Activated B cell treated with CpG ODN at 0.5 μM for 24 hours (primary cell): ENCODE data around the gene FAM9C. TPM values are rescaled to one million over a fixed set of nuclear protein-coding genes. Genes with fewer than 3 reads are reported as not detected.
"Not testable (repeated sequence)": the region's sequence is repeated elsewhere in the genome, so short reads cannot be mapped to it uniquely, and the experiment has no call there.

Experiments
- ATAC-seq: fragments of 200-7000 bp; cut with Tn5 transposase; one replicate; pipeline ENCODE4 v1.10.0; 2021; ENCODE audit warnings: low read depth, mild to moderate bottlenecking, moderate library complexity
- CTCF ChIA-PET: fragments of 350-600 bp; sonication (Branson Sonifier 250); formaldehyde crosslinking; loops from one replicate; lab custom pipeline; 2021; ENCODE audit warnings: antibody characterized with exemption; lab: Charles Lee
- POLR2A ChIA-PET: fragments of 350-600 bp; sonication (Branson Sonifier 250); formaldehyde crosslinking; loops from one replicate; lab custom pipeline; 2021; ENCODE audit warnings: antibody characterized with exemption; lab: Charles Lee
- DNase-seq: peaks from one replicate; pipeline ENCODE4 v3.0.0; 2022
- H3K27ac Mint-ChIP-seq: one replicate; pipeline ENCODE4 v1.8.0; 2020; ENCODE audit warnings: mixed read lengths
- H3K27me3 Mint-ChIP-seq: one replicate; pipeline ENCODE4 v1.8.0; 2021; ENCODE audit warnings: mixed read lengths
- H3K36me3 Mint-ChIP-seq: one replicate; pipeline ENCODE4 v1.8.0; 2021; ENCODE audit warnings: low read depth, mixed read lengths
- H3K4me1 Mint-ChIP-seq: one replicate; pipeline ENCODE4 v1.8.0; 2021; ENCODE audit warnings: mixed read lengths
- H3K4me3 Mint-ChIP-seq: one replicate; pipeline ENCODE4 v1.8.0; 2020; ENCODE audit warnings: mild to moderate bottlenecking, mixed read lengths
- H3K9me3 Mint-ChIP-seq: one replicate; pipeline ENCODE4 v1.8.0; 2020; ENCODE audit warnings: mixed read lengths
- CTCF ChIP-seq: fragments of 200-600 bp; IDR thresholded peaks from one replicate; pipeline ENCODE4 v1.8.0; 2022; ENCODE audit warnings: antibody characterized with exemption, mild to moderate bottlenecking
- intact Hi-C: fragments of 100-400 bp; cut with micrococcal nuclease; formaldehyde crosslinking; loops from one replicate; pipeline ENCODE4 v1.15.1; 2024
- total RNA-seq: library from RNA; stranded (reverse); gene quantifications from 2 replicates; pipeline ENCODE4 v1.2.3, GENCODE V29; 2022

The FAM9C gene
- total RNA-seq, 1 donor from 2014 or later: not detected

- CTCF ChIA-PET: interaction anchor here (1.1 kb wide), 1 partner anchor 14 kb away, joined by 3 read pairs; no protein-coding TSS in a partner anchor
- no peaks in the 10 kb centered on the region for H3K27me3 Mint-ChIP-seq
- peaks cover 2% of the 10 kb centered on the region for H3K36me3 Mint-ChIP-seq
- no peak overlapping the region for H3K27ac Mint-ChIP-seq
- DNase-seq (no peak), ATAC-seq (no peak)
- intact Hi-C loops: no loop called here
- POLR2A ChIA-PET: interaction anchor here (1.5 kb wide), 1 partner anchor 16 kb away, joined by 6 read pairs; no protein-coding TSS in a partner anchor
- peaks cover 14% of the 10 kb centered on the region for H3K4me1 Mint-ChIP-seq
- H3K4me3 Mint-ChIP-seq: no peak overlapping the region
- H3K9me3 Mint-ChIP-seq: peaks cover 7% of the 10 kb centered on the region
- TF ChIP-seq CTCF: no peak
Observed at GRCh38 chrX:13067773-13068172, 23.4 kb upstream of the FAM9C start.

DNA sequence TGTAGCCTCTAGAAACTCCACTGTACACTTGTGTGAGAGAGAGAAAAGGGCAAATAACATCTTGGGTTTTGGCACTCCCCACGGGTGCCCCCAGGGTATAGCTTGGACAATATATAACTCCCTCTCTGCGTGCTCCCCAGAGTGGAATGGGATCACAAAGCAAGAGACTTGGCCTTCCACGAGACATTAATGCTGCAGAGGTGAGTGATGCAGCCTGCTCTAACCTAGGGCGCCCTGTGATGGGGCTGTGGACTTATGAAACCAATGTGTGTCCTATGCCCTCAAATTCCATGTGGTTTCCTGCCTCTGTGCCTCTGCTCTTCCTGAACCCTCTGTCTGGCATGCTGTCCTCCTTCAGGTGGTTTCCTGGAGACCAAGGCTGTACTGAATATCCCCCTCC, 22.0 kb upstream of the FAM9C start:
- ATAC-seq (no peak), DNase-seq (no peak)
- Mint-ChIP-seq H3K4me3 (no peak overlapping the region), H3K4me1 (peaks cover 14% of the 10 kb centered on the region), H3K27me3 (no peaks in the 10 kb centered on the region), H3K9me3 (peaks cover 10% of the 10 kb centered on the region), H3K27ac (no peak overlapping the region), H3K36me3 (peaks cover 5% of the 10 kb centered on the region)
- CTCF ChIA-PET: interaction anchor here (1.1 kb wide), 1 partner anchor 16 kb away, joined by 3 read pairs; no protein-coding TSS in a partner anchor
- intact Hi-C loops: no loop called here
- POLR2A ChIA-PET: interaction anchor here (1.5 kb wide), 1 partner anchor 15 kb away, joined by 6 read pairs; no protein-coding TSS in a partner anchor
- no peak for TF ChIP-seq CTCF

GRCh38 chrX:13064599-13065143, 20.3 kb upstream of the FAM9C start:
- Mint-ChIP-seq H3K9me3 (peaks cover 12% of the 10 kb centered on the region), H3K27me3 (no peaks in the 10 kb centered on the region), H3K27ac (no peak overlapping the region), H3K4me3 (no peak overlapping the region), H3K36me3 (peaks cover 5% of the 10 kb centered on the region), H3K4me1 (peaks cover 23% of the 10 kb centered on the region)
- TF ChIP-seq CTCF: no peak
- intact Hi-C loops: no loop called here
- no peak for DNase-seq
- ChIA-PET POLR2A (interaction anchor here (0.7 kb wide), 1 partner anchor 12 kb away, joined by 4 read pairs; no protein-coding TSS in a partner anchor), CTCF (no interaction called here)
- peak; percentile 18 for ATAC-seq

GRCh38 chrX:13063124-13063523, 18.7 kb upstream of the FAM9C start:
- peaks cover 22% of the 10 kb centered on the region for H3K4me1 Mint-ChIP-seq
- H3K9me3 Mint-ChIP-seq, H3K27me3 Mint-ChIP-seq, H3K36me3 Mint-ChIP-seq, H3K4me3 Mint-ChIP-seq, intact Hi-C loops, POLR2A ChIA-PET, DNase-seq, H3K27ac Mint-ChIP-seq, ATAC-seq: not testable (repeated sequence)
- CTCF ChIA-PET: interaction anchor here (1.0 kb wide), 1 partner anchor 116 kb away, joined by 5 read pairs; no protein-coding TSS in a partner anchor

DNA sequence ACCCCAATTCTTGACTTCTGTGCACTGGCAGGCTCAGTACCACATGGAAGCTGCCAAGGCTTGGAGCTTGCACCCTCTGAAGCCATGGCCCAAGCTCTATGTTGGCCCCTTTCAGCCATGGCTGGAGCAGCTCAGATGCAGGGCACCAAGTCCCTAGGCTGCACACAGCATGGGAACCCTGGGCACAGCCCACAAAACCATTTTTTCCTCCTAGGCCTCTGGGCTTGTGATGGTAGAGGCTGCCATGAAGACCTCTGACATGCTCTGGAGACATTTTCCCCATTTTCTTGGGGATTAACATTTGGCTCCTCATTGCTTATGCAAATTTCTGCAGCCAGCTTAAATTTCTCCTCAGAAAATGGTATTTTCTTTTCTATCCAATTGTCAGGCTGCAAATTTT, 17.9 kb upstream of the FAM9C start:
- H3K4me1 Mint-ChIP-seq: peaks cover 23% of the 10 kb centered on the region
- H3K4me3 Mint-ChIP-seq, H3K27me3 Mint-ChIP-seq, H3K36me3 Mint-ChIP-seq, H3K9me3 Mint-ChIP-seq, POLR2A ChIA-PET, H3K27ac Mint-ChIP-seq, CTCF ChIA-PET, intact Hi-C loops, DNase-seq, ATAC-seq: not testable (repeated sequence)

- POLR2A ChIA-PET: interaction anchor here (0.7 kb wide), 1 partner anchor 10 kb away, joined by 3 read pairs; no protein-coding TSS in a partner anchor
- H3K27me3 Mint-ChIP-seq, ATAC-seq, CTCF ChIA-PET, H3K4me3 Mint-ChIP-seq, DNase-seq, H3K9me3 Mint-ChIP-seq, H3K27ac Mint-ChIP-seq, intact Hi-C loops, H3K36me3 Mint-ChIP-seq: not testable (repeated sequence)
- peaks cover 19% of the 10 kb centered on the region for H3K4me1 Mint-ChIP-seq
Observed at GRCh38 chrX:13061215-13061708, 16.8 kb upstream of the FAM9C start.
